Mesodermal cell (in vitro differentiated cells): Measurements from ENCODE around the gene VWA8.
"Not testable (repeated sequence)": the region's sequence is repeated elsewhere in the genome, so short reads cannot be mapped to it uniquely, and the experiment has no call there.

Source experiments
- H3K27ac ChIP-seq: 2 replicates; pipeline ENCODE4 v1.7.0; 2013; ENCODE audit warnings: mild to moderate bottlenecking, low read depth, low read length, moderate library complexity; ENCODE audit not compliant: severe bottlenecking
- H3K36me3 ChIP-seq: 2 replicates; pipeline ENCODE4 v1.7.1; 2013; ENCODE audit warnings: mild to moderate bottlenecking, low read length, moderate library complexity; ENCODE audit not compliant: control insufficient read depth, insufficient read depth
- H3K4me1 ChIP-seq: one replicate; pipeline ENCODE4 v1.7.1; 2013; ENCODE audit warnings: mild to moderate bottlenecking, low read length; ENCODE audit not compliant: insufficient read depth, control insufficient read depth, poor library complexity, severe bottlenecking
- H3K4me3 ChIP-seq: 2 replicates; pipeline ENCODE4 v1.7.0; 2013; ENCODE audit warnings: low read length, control low read depth, mild to moderate bottlenecking; ENCODE audit not compliant: insufficient read depth, poor library complexity, severe bottlenecking; ENCODE audit errors: extremely low read depth
- H3K9me3 ChIP-seq: 2 replicates; pipeline ENCODE4 v1.7.1; 2013; ENCODE audit warnings: mild to moderate bottlenecking, low read length, moderate library complexity; ENCODE audit not compliant: control insufficient read depth
- WGBS, 2 experiments: methylation state at CpG; one replicate each; pipeline ENCODE4 v1.1.5; 2013; ENCODE audit warnings: missing lambda C conversion rate in 2 of 2; ENCODE audit not compliant: insufficient coverage in 2 of 2; 5-methylcytosine and 5-hydroxymethylcytosine counted together

Gene VWA8

GRCh38 chr13:41858780-41859179, 102.1 kb downstream of the VWA8 start:
- 100% methylated on average over 1 to 2 of the region's 5 CpGs for WGBS, 2 experiments

GRCh38 chr13:41854758-41855157, 106.2 kb downstream of the VWA8 start:
- 88 to 100% methylated on average over 1 of the region's 1 CpG for WGBS, 2 experiments

More at GRCh38 chr13:41858780-41859179, 102.1 kb downstream of the VWA8 start:
- Histone ChIP-seq H3K27ac (no peak overlapping the region), H3K4me3 (no peak overlapping the region), H3K9me3 (no peaks in the 10 kb centered on the region), H3K4me1 (no peaks in the 10 kb centered on the region), H3K36me3 (no peaks in the 10 kb centered on the region)

GRCh38 chr13:41851351-41851750, 109.6 kb downstream of the VWA8 start:
- no peaks in the 10 kb centered on the region for H3K36me3 ChIP-seq
- H3K9me3 ChIP-seq: no peaks in the 10 kb centered on the region
- no peak overlapping the region for H3K27ac ChIP-seq
- 90% methylated on average over 2 of the region's 3 CpGs; no CpG with 5 or more reads in 1 of the 2 experiments for WGBS, 2 experiments
- no peaks in the 10 kb centered on the region for H3K4me1 ChIP-seq
- H3K4me3 ChIP-seq: no peak overlapping the region

More at GRCh38 chr13:41854758-41855157, 106.2 kb downstream of the VWA8 start:
- Histone ChIP-seq H3K4me3 (no peak overlapping the region), H3K36me3 (no peaks in the 10 kb centered on the region), H3K4me1 (no peaks in the 10 kb centered on the region), H3K9me3 (no peaks in the 10 kb centered on the region), H3K27ac (no peak overlapping the region)

- no CpG with 5 or more reads among the region's 2 CpGs for WGBS, 2 experiments
- Histone ChIP-seq H3K27ac (no peak overlapping the region), H3K4me1 (no peaks in the 10 kb centered on the region), H3K4me3 (no peak overlapping the region), H3K9me3 (no peaks in the 10 kb centered on the region), H3K36me3 (no peaks in the 10 kb centered on the region)
Observed at GRCh38 chr13:41848435-41849255, 112.3 kb downstream of the VWA8 start.

GRCh38 chr13:41847216-41847615, 113.7 kb downstream of the VWA8 start:
- Histone ChIP-seq H3K4me3 (no peak overlapping the region), H3K9me3 (no peaks in the 10 kb centered on the region), H3K36me3 (no peaks in the 10 kb centered on the region), H3K27ac (no peak overlapping the region), H3K4me1 (no peaks in the 10 kb centered on the region)
- WGBS, 2 experiments: 80 to 100% methylated on average over 1 of the region's 3 CpGs

GRCh38 chr13:41842036-41842620, 118.8 kb downstream of the VWA8 start:
- WGBS, 2 experiments: no CpG with 5 or more reads among the region's 2 CpGs
- Histone ChIP-seq H3K4me1 (no peaks in the 10 kb centered on the region), H3K9me3 (no peaks in the 10 kb centered on the region), H3K36me3 (no peaks in the 10 kb centered on the region), H3K27ac (no peak overlapping the region), H3K4me3 (no peak overlapping the region)

GRCh38 chr13:41837629-41838028, 123.3 kb downstream of the VWA8 start:
- Histone ChIP-seq H3K4me1 (no peaks in the 10 kb centered on the region), H3K27ac (no peak overlapping the region), H3K36me3 (no peaks in the 10 kb centered on the region), H3K9me3 (no peaks in the 10 kb centered on the region), H3K4me3 (no peak overlapping the region)
- WGBS, 2 experiments: no CpG with 5 or more reads among the region's 2 CpGs

GRCh38 chr13:41835871-41836270, 125.0 kb downstream of the VWA8 start:
- no CpG with 5 or more reads among the region's 2 CpGs for WGBS, 2 experiments
- no peaks in the 10 kb centered on the region for H3K36me3 ChIP-seq
- no peaks in the 10 kb centered on the region for H3K4me1 ChIP-seq
- no peak overlapping the region for H3K27ac ChIP-seq
- no peaks in the 10 kb centered on the region for H3K9me3 ChIP-seq
- H3K4me3 ChIP-seq: no peak overlapping the region

- H3K36me3 ChIP-seq, H3K27ac ChIP-seq, H3K4me1 ChIP-seq, H3K4me3 ChIP-seq, H3K9me3 ChIP-seq: not testable (repeated sequence)
- 100% methylated on average over 1 of the region's 3 CpGs; no CpG with 5 or more reads in 1 of the 2 experiments for WGBS, 2 experiments
Observed at GRCh38 chr13:41834697-41835096, 126.2 kb downstream of the VWA8 start.

GRCh38 chr13:41833831-41834230, 127.1 kb downstream of the VWA8 start:
- H3K4me3 ChIP-seq: no peak overlapping the region
- no peaks in the 10 kb centered on the region for H3K9me3 ChIP-seq
- no peak overlapping the region for H3K27ac ChIP-seq
- no peaks in the 10 kb centered on the region for H3K36me3 ChIP-seq
- no peaks in the 10 kb centered on the region for H3K4me1 ChIP-seq

- Histone ChIP-seq H3K4me3 (no peak overlapping the region), H3K4me1 (no peaks in the 10 kb centered on the region), H3K9me3 (no peaks in the 10 kb centered on the region), H3K36me3 (no peaks in the 10 kb centered on the region), H3K27ac (no peak overlapping the region)
- WGBS, 2 experiments: 88 to 100% methylated on average over 1 to 3 of the region's 7 CpGs
Observed at GRCh38 chr13:41833201-41833600, 127.7 kb downstream of the VWA8 start.
